ENCODE data around the gene PLIN4. TPM values are rescaled to one million over a fixed set of nuclear protein-coding genes. Genes with fewer than 3 reads are reported as not detected.

PLIN4 gene
- total and polyA plus RNA-seq, 9 donors = 1.4 to 4.5 (median 2.8) TPM

DNA sequence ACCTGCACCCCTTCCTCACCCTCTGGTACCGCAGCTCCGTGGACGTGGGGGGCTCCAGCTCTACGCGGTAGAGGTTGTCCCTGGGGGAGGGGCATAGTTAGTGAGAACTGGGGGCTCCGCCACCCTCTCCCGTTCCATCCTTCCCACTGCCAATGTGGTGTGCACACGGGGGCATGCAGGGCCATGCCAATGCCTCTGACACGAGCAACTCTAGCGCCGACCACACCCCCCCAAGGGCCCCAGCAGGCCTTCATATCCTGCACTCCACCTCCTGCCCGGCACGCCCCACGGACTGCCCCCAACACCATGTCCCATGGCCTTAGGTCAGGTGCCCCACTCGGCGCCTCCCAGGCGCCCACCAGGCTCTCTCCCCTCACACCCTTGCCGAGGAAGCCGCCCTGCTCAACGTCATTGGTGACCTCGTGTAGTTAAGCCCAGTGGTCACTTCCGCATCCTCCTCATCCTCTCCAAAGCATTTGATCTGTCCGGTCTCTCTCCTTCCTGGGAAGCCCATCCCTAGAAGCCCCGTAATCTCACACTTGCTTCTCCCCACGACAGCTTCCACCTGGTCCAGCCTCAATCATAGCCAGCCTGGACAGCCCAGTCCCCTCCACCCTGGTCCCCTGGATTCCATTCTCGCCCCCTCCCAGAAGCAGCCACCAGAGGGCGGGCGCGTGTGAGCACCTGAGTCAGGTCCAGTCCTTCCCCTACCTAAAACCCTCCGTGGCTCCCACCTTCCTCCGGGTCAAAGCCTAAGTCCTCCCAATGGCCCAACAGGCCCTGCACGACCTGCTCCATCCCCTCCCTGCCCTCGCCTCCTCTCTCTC lies 39.1 kb upstream of the PLIN4 start:
- Histone ChIP-seq H3K27me3 (ENCODE audit: control insufficient read depth, insufficient read depth, low read length) (no peaks in the 10 kb centered on the region), H3K27ac (ENCODE audit: low read length) (no peak overlapping the region), H3K4me1 (ENCODE audit: control insufficient read depth, insufficient read depth, low read length) (peaks cover 8% of the 10 kb centered on the region), H3K9me3 (replicated peaks; ENCODE audit: control insufficient read depth, low read depth, low read length) (no peaks in the 10 kb centered on the region), H3K36me3 (ENCODE audit: control insufficient read depth, insufficient read depth, low read length) (peaks cover 39% of the 10 kb centered on the region), H3K4me3 (ENCODE audit: low read length) (peak overlapping the region; percentile 24)
- no peak for DNase-seq
- WGBS (ENCODE audit: insufficient coverage) = 79% methylated on average over 25 of the region's 33 CpGs

DNA sequence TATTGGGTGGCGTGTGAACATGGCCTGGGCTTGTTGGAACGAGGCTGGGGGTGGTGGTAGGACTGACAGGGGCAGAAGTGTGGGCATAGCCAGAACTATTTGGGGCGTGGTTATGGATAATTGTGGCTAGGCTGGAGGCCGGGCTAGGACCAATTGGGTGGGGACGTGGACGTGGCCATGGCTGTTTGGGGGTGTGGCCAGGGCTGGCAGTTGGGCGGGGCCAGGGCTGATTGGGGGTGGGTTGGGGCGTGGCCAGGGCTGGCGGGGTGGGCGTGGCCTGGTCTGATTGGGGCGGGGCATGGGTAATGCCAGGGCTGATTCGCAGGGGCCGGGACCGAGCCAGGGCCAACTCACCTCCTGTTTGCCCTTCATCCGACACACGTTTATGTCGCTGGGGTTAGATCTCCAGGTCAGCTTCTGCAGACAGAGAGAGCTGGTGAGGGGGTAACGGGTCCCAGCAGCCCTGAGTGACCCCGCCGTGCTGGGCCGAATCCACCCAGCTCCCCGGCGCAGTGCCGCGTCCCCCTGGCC lies 38.4 kb upstream of the PLIN4 start:
- H3K36me3 ChIP-seq (ENCODE audit: control insufficient read depth, insufficient read depth, low read length) = peaks cover 44% of the 10 kb centered on the region
- WGBS (ENCODE audit: insufficient coverage) = 80% methylated on average over 20 of the region's 25 CpGs
- H3K4me3 ChIP-seq (ENCODE audit: low read length) = no peak overlapping the region
- H3K4me1 ChIP-seq (ENCODE audit: control insufficient read depth, insufficient read depth, low read length) = peaks cover 8% of the 10 kb centered on the region
- H3K27ac ChIP-seq (ENCODE audit: low read length) = no peak overlapping the region
- no peaks in the 10 kb centered on the region for H3K9me3 ChIP-seq (replicated peaks; ENCODE audit: control insufficient read depth, low read depth, low read length)
- H3K27me3 ChIP-seq (ENCODE audit: control insufficient read depth, insufficient read depth, low read length) = no peaks in the 10 kb centered on the region
- no peak for DNase-seq

DNA sequence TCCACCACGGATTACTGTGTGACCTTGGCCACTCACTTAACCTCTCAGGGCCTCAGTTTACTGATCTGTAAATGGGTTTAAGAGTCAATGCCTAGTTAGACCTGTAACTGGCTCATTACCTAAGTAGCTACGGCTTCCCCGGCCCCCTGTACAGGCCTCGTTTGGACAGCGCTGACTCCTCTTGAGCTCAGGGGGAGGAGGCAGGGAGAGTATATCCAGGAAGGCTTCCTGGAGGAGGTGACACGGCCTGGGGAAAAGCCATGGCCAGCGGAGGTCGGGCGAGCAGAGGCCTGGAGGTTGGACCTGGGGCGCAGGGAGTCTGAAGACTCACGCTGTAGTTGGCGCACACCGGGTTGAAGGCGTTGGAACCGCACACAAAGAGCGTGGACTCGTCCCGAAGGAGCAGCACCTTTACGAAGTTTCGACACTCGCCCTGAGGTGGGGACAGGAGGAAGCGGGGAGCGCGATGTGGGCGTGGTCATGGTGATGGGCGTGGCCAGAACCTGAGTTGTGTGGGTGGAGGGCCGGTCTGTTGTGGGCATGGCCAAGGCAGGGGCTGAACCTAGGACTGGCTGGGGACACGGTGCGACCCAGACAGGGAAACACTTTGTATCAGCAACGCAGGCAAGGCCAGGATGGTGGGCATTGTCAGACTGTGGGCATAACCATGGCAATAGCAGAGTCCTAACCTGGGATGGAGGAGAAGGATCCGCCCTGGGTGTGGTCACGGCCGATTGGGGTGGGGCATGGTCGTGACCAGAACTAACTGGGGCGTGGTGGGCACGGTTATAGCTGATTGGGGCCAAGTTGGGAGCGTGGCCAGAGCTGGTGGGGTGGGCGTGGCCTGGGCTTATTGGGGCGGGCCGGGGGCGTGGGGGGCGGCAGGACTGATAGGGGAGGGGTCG lies 37.6 kb upstream of the PLIN4 start:
- WGBS (ENCODE audit: insufficient coverage) = 59% methylated on average over 41 of the region's 43 CpGs
- H3K36me3 ChIP-seq (ENCODE audit: control insufficient read depth, insufficient read depth, low read length) = peaks cover 45% of the 10 kb centered on the region
- no peak overlapping the region for H3K4me3 ChIP-seq (ENCODE audit: low read length)
- H3K27me3 ChIP-seq (ENCODE audit: control insufficient read depth, insufficient read depth, low read length) = no peaks in the 10 kb centered on the region
- no peaks in the 10 kb centered on the region for H3K9me3 ChIP-seq (replicated peaks; ENCODE audit: control insufficient read depth, low read depth, low read length)
- H3K27ac ChIP-seq (ENCODE audit: low read length) = no peak overlapping the region
- peaks cover 8% of the 10 kb centered on the region for H3K4me1 ChIP-seq (ENCODE audit: control insufficient read depth, insufficient read depth, low read length)
- no peak for DNase-seq

DNA sequence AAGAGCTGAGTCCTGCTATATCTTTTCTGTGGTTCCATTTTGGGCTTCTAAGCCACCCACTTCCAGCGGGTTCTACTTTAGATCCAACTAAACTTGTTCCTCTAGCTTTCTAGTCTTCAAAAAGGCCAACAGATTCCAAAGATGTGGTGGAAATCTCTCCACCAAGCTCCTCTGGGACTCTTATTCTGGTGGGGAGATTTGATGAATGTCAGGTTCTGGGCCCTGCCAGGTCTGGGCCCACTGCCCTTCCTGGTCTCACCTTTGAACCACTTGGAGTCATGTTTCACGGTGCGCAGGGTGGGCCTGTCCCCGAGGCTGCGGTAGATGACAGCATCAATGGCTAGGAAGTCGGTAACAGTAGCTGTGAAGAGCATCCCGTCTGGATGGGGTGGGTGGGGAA lies 36.4 kb upstream of the PLIN4 start:
- Histone ChIP-seq H3K36me3 (ENCODE audit: control insufficient read depth, insufficient read depth, low read length) (peaks cover 55% of the 10 kb centered on the region), H3K9me3 (replicated peaks; ENCODE audit: control insufficient read depth, low read depth, low read length) (no peaks in the 10 kb centered on the region), H3K27me3 (ENCODE audit: control insufficient read depth, insufficient read depth, low read length) (no peaks in the 10 kb centered on the region), H3K4me3 (ENCODE audit: low read length) (no peak overlapping the region), H3K27ac (ENCODE audit: low read length) (no peak overlapping the region), H3K4me1 (ENCODE audit: control insufficient read depth, insufficient read depth, low read length) (peaks cover 8% of the 10 kb centered on the region)
- WGBS (ENCODE audit: insufficient coverage) = 62% methylated on average over 6 of the region's 7 CpGs
- no peak for DNase-seq

DNA sequence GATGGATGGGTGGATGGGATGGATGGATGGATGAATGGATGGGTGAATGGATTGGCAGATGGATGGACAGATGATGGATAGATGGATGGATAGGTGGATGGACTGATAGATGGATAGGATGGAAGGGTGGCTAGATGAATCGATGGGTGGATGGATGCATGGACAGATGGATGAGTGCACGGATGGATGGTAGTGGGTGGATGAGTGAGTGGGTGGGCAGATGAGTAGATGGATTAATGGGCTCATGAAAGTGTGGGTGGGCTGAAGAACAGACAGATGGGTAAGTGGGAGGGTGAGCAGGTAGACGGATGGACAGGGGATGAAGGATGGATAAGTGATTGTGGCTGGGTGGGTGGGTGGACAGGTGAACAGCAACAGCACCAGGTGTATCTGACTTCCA lies 35.5 kb upstream of the PLIN4 start:
- WGBS (ENCODE audit: insufficient coverage) = 95% methylated on average over 3 of the region's 3 CpGs
- Histone ChIP-seq H3K27me3 (ENCODE audit: control insufficient read depth, insufficient read depth, low read length) (no peaks in the 10 kb centered on the region), H3K36me3 (ENCODE audit: control insufficient read depth, insufficient read depth, low read length) (peaks cover 55% of the 10 kb centered on the region)

DNA sequence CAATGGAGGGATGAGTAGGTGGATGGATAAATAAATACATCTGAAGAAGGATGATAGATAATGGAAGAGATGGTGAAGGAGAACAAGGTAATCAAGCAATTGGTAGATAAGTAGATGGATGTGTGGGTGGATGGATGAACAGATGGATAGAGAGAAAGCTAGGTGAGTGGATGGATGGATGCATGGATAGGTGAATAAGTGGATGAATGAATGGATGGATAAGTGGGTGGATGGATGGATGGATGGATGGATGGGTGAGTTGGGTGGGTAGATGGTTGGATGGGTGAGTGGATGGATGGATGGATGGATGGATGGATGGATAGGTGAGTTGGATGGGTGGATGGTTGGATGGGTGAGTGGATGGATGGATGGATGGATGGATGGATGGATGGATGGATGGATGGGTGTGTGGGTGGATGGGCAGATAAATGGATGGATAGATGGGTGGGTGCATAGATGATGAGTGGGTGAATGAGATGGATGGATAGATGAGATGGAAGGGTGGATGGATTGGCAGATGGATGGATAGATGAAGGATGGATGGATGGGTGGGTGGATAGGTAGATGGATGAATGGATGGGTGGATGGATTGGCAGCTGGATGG lies 34.9 kb upstream of the PLIN4 start:
- Histone ChIP-seq H3K4me3 (ENCODE audit: low read length) (no peak overlapping the region), H3K9me3 (replicated peaks; ENCODE audit: control insufficient read depth, low read depth, low read length) (no peaks in the 10 kb centered on the region), H3K27me3 (ENCODE audit: control insufficient read depth, insufficient read depth, low read length) (no peaks in the 10 kb centered on the region), H3K4me1 (ENCODE audit: control insufficient read depth, insufficient read depth, low read length) (peaks cover 7% of the 10 kb centered on the region), H3K36me3 (ENCODE audit: control insufficient read depth, insufficient read depth, low read length) (peaks cover 60% of the 10 kb centered on the region), H3K27ac (ENCODE audit: low read length) (no peak overlapping the region)
- DNase-seq = no peak

More for the DNA sequence above, 35.5 kb upstream of the PLIN4 start:
- no peak overlapping the region for H3K27ac ChIP-seq (ENCODE audit: low read length)
- no peak for DNase-seq
- H3K4me3 ChIP-seq (ENCODE audit: low read length) = no peak overlapping the region
- H3K9me3 ChIP-seq (replicated peaks; ENCODE audit: control insufficient read depth, low read depth, low read length) = no peaks in the 10 kb centered on the region
- H3K4me1 ChIP-seq (ENCODE audit: control insufficient read depth, insufficient read depth, low read length) = peaks cover 8% of the 10 kb centered on the region

DNA sequence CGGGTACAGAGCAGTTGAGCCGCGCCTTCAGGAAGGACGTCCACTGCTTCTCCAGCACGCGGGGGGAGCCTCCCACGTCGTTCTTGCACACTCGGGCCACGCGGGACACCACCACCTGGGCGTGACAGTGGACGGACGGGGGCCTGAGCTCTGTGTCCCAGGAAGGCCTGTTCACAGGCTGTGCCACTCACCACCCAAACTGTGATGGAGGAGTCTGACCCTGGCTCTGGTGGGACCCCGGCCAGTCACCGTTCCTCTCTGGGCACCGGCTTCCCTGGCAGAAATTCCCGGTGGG lies 34.2 kb upstream of the PLIN4 start:
- Histone ChIP-seq H3K27ac (ENCODE audit: low read length) (no peak overlapping the region), H3K9me3 (replicated peaks; ENCODE audit: control insufficient read depth, low read depth, low read length) (no peaks in the 10 kb centered on the region), H3K4me1 (ENCODE audit: control insufficient read depth, insufficient read depth, low read length) (peaks cover under 1% of the 10 kb centered on the region), H3K36me3 (ENCODE audit: control insufficient read depth, insufficient read depth, low read length) (peaks cover 58% of the 10 kb centered on the region), H3K27me3 (ENCODE audit: control insufficient read depth, insufficient read depth, low read length) (no peaks in the 10 kb centered on the region), H3K4me3 (ENCODE audit: low read length) (no peak overlapping the region)
- 86% methylated on average over 15 of the region's 18 CpGs for WGBS (ENCODE audit: insufficient coverage)
- no peak for DNase-seq

DNA sequence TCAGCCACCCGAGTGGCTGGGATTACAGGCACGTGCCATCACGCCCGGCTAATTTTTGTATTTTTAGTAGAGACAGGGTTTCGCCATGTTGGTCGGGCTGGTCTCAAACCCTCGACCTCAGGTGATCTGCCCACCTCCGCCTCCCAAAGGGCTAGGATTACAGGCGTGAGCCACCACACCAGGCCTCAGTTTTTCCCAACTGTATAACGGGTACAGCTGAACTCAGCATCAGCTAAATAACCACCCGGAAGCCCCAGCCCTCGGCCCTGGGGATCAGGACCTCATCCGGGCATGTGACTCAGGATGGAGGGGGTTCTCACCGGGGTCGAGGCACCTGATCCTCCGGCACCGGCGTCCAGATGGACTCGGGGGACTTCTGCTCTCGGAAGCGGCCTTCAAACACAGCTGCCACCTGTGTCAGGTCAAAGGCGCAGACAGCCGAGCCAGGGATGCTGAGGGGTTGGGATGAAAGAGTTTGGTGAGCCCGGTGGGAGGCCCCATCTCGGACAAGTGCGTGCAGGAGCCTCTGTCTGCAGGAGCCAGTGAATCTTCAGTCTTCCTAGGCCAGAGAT lies 32.3 kb upstream of the PLIN4 start:
- WGBS (ENCODE audit: insufficient coverage) = 84% methylated on average over 22 of the region's 26 CpGs
- Histone ChIP-seq H3K27ac (ENCODE audit: low read length) (no peak overlapping the region), H3K4me3 (ENCODE audit: low read length) (no peak overlapping the region), H3K36me3 (ENCODE audit: control insufficient read depth, insufficient read depth, low read length) (peaks cover 48% of the 10 kb centered on the region), H3K9me3 (replicated peaks; ENCODE audit: control insufficient read depth, low read depth, low read length) (no peaks in the 10 kb centered on the region), H3K27me3 (ENCODE audit: control insufficient read depth, insufficient read depth, low read length) (no peaks in the 10 kb centered on the region), H3K4me1 (ENCODE audit: control insufficient read depth, insufficient read depth, low read length) (no peaks in the 10 kb centered on the region)
- DNase-seq = no peak

DNA sequence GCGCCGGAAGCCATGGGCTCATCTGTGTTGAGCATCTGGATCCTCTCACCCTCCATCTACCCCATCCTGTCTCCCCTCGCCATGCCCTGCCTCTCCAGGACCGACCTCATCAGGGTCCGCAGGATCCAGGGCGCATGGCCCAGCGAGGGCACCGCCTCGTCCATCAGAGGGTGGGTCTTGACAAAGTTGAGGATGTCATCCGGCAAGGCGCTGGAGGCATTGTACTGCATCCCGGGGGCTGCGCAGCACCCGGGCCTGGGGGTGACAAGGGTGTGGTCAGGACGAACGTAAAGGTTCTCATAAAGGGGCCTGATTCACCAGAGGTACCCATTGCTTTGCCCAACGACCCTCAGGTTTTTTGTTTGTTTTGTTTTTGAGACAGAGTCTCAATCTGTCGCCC lies 31.7 kb upstream of the PLIN4 start:
- H3K36me3 ChIP-seq (ENCODE audit: control insufficient read depth, insufficient read depth, low read length) = peaks cover 46% of the 10 kb centered on the region
- 90% methylated on average over 17 of the region's 18 CpGs for WGBS (ENCODE audit: insufficient coverage)
- no peak for DNase-seq

DNA sequence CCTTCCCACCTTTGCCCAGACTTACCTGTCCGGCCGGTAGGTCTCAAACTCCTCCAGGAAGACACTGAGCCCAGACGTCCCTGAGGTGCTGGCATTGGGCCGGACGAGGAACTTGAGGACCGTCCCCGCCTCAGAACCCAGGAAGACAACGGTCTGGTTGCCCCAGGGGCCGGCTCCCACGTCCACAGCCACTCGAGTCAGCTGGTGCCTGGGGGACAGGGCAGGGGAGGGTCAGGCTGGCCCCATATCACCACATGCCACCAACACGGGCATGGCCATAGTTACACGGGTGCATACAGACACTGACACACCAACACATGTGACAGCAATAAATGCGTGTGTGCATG lies 29.9 kb upstream of the PLIN4 start:
- Histone ChIP-seq H3K4me1 (ENCODE audit: control insufficient read depth, insufficient read depth, low read length) (no peaks in the 10 kb centered on the region), H3K27ac (ENCODE audit: low read length) (no peak overlapping the region), H3K9me3 (replicated peaks; ENCODE audit: control insufficient read depth, low read depth, low read length) (no peaks in the 10 kb centered on the region), H3K4me3 (ENCODE audit: low read length) (no peak overlapping the region), H3K27me3 (ENCODE audit: control insufficient read depth, insufficient read depth, low read length) (no peaks in the 10 kb centered on the region), H3K36me3 (ENCODE audit: control insufficient read depth, insufficient read depth, low read length) (peaks cover 32% of the 10 kb centered on the region)
- DNase-seq = no peak
- 77% methylated on average over 11 of the region's 14 CpGs for WGBS (ENCODE audit: insufficient coverage)

More for the DNA sequence above, 31.7 kb upstream of the PLIN4 start:
- H3K4me1 ChIP-seq (ENCODE audit: control insufficient read depth, insufficient read depth, low read length) = no peaks in the 10 kb centered on the region
- H3K4me3 ChIP-seq (ENCODE audit: low read length) = no peak overlapping the region
- H3K9me3 ChIP-seq (replicated peaks; ENCODE audit: control insufficient read depth, low read depth, low read length) = no peaks in the 10 kb centered on the region
- H3K27ac ChIP-seq (ENCODE audit: low read length) = no peak overlapping the region
- H3K27me3 ChIP-seq (ENCODE audit: control insufficient read depth, insufficient read depth, low read length) = no peaks in the 10 kb centered on the region

All from muscle of leg (tissue), 11 donors.